ENCODE data around the gene PRXL2A.

The PRXL2A gene

GRCh38 chr10:80457554-80458262, 49.4 kb downstream of the PRXL2A start:
- intact Hi-C loops (cut with DNase I) = no loop called here
- DNase-seq = no peak

- DNase-seq = no peak
- intact Hi-C loops (cut with DNase I) = no loop called here
These were observed 49.9 kb downstream of the PRXL2A start for GRCh38 chr10:80458263-80458625.

- intact Hi-C loops (cut with DNase I) = no loop called here
- DNase-seq = no peak
These were observed 50.3 kb downstream of the PRXL2A start for GRCh38 chr10:80458638-80459037.

GRCh38 chr10:80459047-80459865, 50.9 kb downstream of the PRXL2A start:
- peak in 17 of 42 donors; percentile 25 to 68 (median 44) for DNase-seq

GRCh38 chr10:80460399-80461207, 52.3 kb downstream of the PRXL2A start:
- intact Hi-C loops (cut with DNase I) = no loop called here
- peak in 27 of 42 donors; percentile 28 to 76 (median 56) for DNase-seq

More at GRCh38 chr10:80459047-80459865, 50.9 kb downstream of the PRXL2A start:
- intact Hi-C loops (cut with DNase I) = no loop called here

- intact Hi-C loops (cut with DNase I) = no loop called here
- DNase-seq = no peak
These were observed 53.1 kb downstream of the PRXL2A start for GRCh38 chr10:80461208-80462183.

GRCh38 chr10:80462299-80462980, 54.1 kb downstream of the PRXL2A start:
- intact Hi-C loops (cut with DNase I) = no loop called here
- DNase-seq = no peak

GRCh38 chr10:80462981-80463741, 54.8 kb downstream of the PRXL2A start:
- DNase-seq = no peak
- intact Hi-C loops (cut with DNase I) = no loop called here

- intact Hi-C loops (cut with DNase I) = no loop called here
- no peak for DNase-seq
These were observed 55.5 kb downstream of the PRXL2A start for GRCh38 chr10:80463868-80464267.

- intact Hi-C loops (cut with DNase I) = no loop called here
- peak; percentile 43 to 86 (median 70) for DNase-seq
These were observed 56.5 kb downstream of the PRXL2A start for GRCh38 chr10:80464557-80465450.

GRCh38 chr10:80465451-80465835, 57.1 kb downstream of the PRXL2A start:
- intact Hi-C loops (cut with DNase I) = no loop called here
- no peak for DNase-seq

GRCh38 chr10:80465839-80466590, 57.7 kb downstream of the PRXL2A start:
- DNase-seq = no peak
- intact Hi-C loops (cut with DNase I) = no loop called here

- no peak for DNase-seq
- intact Hi-C loops (cut with DNase I) = no loop called here
These were observed 58.5 kb downstream of the PRXL2A start for GRCh38 chr10:80466724-80467326.

- intact Hi-C loops (cut with DNase I) = no loop called here
These were observed 59.7 kb downstream of the PRXL2A start for GRCh38 chr10:80468002-80468401.

GRCh38 chr10:80468806-80469421, 60.6 kb downstream of the PRXL2A start:
- DNase-seq = peak in 1 of 42 donors; percentile 29
- intact Hi-C loops (cut with DNase I) = no loop called here

More at GRCh38 chr10:80468002-80468401, 59.7 kb downstream of the PRXL2A start:
- peak; percentile 54 to 89 (median 77) for DNase-seq

All from head of caudate nucleus (tissue), 42 donors.